ENCODE data around the gene SBF2.

The SBF2 gene

DNA sequence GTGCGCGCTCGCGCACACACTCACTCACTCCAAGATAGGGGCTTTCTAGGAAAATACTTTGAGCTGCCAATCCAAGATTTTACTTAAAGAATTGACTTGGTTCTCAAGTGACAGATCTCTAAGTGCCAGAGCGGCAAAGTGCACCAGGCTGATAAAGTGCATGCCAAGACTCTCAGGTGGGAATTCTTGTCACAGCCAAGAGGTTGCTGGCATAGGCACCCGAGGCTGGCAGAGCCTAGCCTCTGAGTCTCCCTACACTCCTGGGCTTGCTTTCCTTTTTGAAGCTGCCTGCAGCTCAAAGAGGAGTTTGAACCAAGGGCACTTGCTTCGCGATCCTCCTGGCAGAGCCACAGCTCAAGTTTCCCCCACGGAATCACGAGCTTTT is 8.3 kb upstream of the SBF2 start:
- no peak for DNase-seq (ENCODE audit: low spot score)

DNA sequence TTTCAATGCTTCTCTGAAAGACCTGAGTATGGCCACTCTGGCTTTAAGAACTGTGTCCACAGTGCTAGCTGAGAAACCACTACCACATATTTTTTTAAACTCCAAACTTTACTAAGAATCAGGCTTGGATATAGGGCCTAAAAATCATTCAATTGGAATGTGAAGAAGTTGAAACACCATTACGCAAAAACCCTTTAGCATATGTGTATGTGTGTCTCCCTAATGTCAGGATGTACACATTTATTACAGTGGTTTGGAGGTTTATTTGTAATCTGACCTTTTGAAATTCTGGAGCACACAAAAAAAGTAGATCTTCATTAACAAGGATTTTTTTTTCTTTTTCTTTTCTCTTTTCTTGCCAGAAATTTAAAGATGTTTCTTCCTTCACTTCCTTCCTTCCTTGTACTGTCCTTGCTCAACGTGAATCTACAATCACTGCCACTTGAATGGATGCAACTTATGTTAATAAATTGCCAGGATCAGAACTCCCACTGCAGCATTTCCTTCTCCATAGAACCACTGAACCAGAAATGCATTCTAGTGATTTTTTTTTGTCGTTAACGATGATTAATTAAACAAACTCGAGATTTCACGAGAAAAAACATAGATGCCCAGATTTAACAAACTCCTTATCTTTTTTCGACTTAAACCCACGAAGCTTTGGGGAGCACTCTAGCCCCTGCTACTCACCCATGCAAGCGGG is 7.8 kb upstream of the SBF2 start:
- DNase-seq (ENCODE audit: low spot score) = no peak

DNA sequence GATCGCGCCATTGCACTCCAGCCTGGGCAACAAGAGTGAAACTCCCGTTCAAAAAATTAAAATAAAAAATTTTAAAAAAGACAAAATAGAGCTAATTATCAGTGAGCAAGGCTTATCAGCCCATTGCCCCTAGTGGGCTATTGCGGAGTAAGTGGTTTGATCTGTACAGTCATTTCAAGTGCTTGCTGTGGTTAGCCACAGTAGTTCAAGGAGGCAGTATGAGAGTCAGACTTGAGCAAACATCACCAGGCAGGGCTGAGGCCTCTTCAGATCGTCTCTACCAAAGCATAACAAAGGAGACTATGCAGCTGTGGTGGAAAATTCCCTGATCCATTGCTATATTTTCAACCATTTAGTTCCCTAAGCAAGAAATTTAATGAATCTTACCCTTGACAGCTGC is 4.3 kb upstream of the SBF2 start:
- DNase-seq (ENCODE audit: low spot score) = no peak

DNA sequence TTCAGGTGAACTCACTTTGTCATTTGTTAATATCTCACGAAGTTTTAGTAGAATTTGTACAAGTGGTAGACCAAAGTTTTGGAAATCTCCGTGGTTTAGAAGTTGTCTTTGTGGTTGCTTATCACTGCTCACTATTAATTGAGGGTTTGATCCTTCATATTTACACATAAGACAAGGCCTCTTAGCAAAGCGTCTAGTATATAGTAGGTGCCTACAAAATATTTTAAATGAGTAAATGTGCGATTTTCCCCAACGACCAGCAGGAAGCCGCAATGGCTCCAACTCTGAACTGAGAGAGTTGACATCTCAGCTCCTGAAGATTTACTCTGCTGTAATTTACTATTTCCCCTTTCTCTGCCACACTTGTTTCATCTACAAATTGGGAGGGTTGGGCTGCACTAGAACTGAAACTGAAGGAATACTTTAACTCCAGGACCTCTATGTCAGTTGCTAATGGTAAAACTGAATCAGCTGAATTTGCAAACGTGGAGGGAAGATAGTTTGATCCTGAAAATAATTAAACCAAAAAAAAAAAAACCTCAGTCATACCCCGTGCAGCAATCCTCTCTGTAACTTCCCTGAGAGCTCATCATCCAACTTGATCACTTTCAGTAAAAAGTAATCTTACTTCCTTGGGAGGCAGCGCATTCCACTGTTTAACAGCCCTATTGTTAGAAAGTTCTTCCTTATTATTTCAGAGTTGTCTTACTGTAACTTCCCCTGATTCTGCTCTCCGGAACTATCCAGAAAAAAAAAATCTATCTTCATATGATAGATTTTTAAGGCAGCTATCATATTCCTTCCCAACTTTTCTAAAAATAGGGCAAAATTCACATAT is 1.3 kb upstream of the SBF2 start:
- DNase-seq (ENCODE audit: low spot score) = no peak

GRCh38 chr11:10294290-10294953 is 403 bp upstream of the SBF2 start:
- peak; percentile 42 for DNase-seq (ENCODE audit: low spot score)

- no peak for DNase-seq (ENCODE audit: low spot score)
Observed at GRCh38 chr11:10291801-10292638, 2.0 kb downstream of the SBF2 start.

DNA sequence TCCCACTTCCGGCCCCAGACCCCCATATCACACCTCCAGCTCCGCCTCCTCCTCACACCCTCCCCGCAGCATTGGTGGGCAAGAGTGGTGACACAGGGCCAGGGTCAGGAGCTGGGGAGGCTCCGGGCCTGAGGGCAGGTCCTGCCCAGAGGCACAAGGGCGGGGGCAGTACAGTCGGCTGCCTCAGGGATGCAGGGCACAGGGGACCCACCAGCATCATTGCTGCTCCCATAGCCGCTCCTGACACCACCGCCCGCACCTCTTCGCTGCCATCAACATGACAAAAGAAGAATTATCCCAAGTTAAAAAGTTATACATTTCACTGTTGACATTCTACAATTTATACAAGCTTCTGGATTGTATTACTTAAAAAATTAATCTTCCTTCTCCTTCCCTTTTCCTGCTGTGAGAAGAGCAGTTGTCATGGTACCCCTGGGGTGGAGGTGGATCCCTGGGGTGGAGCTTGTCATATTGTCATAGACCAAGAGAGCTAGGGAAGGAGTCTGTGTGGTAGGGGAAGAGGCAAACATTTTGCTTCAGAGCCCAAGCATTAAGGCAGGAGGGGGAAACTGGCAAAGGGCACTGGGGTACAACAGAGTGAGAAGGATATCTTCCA is 4.1 kb downstream of the SBF2 start:
- DNase-seq (ENCODE audit: low spot score) = no peak

DNA sequence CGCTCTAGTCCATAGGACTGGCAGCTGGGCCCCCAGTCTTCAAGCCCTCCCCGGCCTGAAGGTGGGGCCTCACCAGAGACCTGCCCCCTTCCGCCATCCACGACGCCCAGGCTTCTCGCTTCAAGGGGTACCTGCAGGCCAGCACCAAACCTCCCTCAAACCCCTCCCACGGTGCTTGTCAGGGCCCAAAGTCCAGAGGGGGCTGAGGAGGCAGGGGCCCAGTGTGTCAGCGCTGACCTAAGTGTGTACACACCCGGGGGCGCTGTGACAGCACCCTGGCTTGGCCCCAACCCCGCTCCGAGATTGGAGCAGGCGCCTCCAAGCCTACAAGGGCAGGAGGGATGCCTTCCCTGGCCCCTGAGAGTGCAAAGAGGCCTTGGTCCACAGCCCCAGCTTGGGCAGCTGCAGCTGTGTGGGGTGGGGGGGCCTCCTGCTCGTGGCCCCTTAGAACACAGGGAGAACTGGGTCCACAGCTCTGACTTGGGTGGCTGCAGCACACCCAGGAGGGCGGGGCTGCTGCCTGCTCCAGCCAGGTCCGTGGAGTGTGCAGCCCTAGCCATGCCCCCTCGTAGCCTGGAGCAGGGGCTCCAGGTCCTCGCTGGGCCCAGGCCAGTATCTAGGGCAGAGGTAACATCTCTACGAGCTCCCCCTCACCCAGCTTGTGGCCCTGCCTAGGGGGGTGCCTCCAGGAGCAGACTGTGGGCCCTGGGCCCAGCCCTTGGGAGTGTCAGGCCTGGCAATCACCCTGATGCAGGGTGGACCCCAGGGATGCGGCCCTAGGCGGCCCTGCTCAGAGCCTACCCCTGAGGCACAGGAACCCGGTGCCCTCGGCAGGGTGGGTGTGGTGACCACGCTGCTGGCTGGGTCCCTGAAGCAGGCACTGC is 4.9 kb downstream of the SBF2 start:
- DNase-seq (ENCODE audit: low spot score) = no peak

DNA sequence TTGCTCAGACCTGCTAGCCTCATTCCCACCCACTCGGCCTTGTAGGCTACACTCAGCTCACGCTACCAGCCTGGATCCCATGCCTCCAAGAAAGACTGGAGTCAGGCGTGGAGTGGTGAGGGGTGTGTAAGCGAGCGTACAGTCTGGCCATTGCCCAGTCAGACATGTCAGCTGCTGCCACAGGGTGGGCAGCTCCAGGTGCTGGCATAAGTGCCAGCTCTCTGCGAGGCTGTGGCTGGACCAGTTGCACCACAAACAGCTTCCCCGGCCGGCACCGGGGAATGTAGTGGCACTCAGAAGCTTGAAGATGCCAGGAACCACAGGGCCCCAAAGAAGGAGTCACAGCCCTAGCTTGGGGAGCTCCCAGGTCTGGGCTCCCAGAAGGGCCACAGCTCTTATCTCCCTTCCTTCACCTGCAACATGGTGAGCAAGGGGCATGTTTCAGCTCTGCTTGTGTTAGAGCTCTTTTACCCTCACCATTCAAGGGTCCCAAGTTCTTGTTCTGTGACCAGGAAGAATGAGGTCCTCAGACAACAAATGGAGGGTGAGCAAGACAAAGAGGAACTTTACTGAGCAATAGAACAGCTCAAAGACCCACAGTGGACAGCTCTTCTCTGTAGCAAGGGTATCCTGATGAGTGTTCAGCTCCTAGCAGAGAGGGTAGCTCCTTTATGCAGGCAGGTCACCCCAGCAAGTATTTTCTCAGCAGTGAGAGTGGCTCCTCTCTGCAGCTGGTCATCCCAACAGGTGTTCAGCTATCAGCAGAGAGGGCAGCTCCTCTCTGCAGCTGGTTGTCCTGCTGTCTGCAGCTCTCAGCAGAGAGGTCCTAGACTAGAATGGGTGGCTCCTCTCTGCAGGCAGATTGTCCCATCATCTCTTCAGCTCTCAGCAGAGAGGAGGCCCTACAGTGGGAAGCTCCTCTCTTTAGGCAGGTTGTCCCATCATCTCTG is 6.0 kb downstream of the SBF2 start:
- DNase-seq (ENCODE audit: low spot score) = no peak

DNA sequence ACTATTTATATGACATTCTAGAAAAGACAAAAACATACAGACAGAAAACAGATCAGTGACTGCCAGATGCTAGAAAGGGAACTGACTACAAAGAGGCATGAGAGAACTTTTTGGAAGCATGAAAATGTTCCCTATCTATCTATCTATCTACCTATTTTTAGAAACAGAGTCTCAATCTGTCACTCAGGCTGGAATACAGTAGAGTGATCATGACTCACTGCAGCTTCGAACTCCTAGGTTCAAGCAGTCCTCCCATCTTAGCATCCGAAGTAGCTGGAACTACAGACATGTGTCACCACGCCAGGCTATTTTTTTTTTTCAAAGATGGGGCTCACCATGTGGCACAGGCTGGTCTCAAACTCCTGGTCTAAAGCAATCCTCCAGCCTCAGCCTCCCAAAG is 6.9 kb downstream of the SBF2 start:
- no peak for DNase-seq (ENCODE audit: low spot score)

GRCh38 chr11:10285148-10285802 is 8.7 kb downstream of the SBF2 start:
- DNase-seq (ENCODE audit: low spot score) = no peak

GRCh38 chr11:10283991-10284390 is 10.0 kb downstream of the SBF2 start:
- no peak for DNase-seq (ENCODE audit: low spot score)

DNA sequence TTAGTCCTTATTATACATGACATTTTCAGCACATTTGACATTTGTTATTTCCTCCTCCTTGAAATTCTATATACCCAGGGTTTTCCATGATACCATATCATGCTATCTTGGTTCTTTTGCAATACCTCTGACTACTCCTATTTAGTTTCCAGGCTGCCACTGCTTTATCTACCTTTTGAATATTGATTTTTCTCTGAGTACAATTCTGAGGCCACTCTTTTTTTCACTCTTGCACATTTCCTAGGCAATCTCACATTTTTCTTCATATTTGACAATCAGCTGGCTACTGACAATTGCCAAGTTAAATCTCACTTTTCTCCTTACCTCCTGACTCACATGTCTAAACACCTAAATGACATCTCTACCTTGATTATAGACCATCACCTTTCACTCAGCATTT is 11.9 kb downstream of the SBF2 start:
- no peak for DNase-seq (ENCODE audit: low spot score)

DNA sequence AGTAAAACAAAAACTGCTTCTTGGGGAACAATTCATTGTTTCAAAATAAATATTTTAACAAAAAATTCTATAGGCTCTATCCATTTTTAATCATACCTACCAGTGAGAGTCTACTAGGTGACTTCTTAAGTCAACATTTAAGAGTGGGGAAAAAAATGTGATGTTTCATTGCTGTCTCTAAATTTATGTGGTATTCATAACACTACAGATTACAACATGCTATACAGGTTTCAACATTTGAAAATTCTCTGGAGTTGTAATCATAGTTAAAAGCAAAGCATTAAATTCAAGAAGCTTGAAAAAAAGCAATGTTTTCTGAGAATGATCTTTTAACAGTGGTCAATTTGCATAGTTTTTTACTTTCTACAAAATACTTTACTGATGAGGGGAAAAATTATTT is 18.3 kb downstream of the SBF2 start:
- no peak for DNase-seq (ENCODE audit: low spot score)

DNA sequence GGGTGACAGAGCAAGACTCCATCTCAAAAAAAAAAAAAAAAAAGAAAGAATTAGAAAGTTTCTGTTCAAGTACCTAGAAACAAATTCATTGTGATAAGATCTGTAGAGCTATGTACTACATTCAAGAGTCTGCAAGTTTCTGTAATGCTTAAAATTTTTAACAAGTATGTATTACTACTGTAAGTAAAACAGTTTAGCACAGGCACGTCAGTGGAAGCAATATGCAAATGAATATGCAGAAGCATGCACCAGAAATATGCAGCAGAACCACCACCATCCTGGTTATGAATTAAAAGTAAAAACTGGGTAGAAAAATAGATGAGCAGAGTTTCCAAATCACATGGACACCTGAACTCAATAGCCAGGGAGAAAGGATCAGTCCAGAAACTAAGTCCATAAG is 19.3 kb downstream of the SBF2 start:
- no peak for DNase-seq (ENCODE audit: low spot score)

- DNase-seq (ENCODE audit: low spot score) = no peak
Observed at GRCh38 chr11:10273738-10274137, 20.3 kb downstream of the SBF2 start.

DNA sequence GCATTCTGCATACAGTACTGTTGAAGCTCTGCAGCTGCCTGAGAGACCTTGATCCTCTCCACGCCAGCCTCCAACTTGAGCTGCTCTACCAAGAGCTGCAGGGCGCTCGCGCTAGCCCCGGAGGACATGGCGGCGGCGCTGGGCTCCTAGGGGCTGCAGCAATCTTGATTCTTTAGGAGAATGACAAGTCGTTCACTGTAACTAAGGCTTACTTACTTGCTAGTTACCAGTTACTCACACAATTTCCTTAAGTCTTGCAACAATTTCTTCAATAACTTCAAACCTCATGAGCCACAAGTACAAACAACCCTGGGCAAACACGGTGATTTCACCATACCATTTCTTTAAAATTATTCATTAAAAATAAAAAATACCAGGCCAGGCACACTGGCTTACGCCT is 21.9 kb downstream of the SBF2 start:
- no peak for DNase-seq (ENCODE audit: low spot score)

DNA sequence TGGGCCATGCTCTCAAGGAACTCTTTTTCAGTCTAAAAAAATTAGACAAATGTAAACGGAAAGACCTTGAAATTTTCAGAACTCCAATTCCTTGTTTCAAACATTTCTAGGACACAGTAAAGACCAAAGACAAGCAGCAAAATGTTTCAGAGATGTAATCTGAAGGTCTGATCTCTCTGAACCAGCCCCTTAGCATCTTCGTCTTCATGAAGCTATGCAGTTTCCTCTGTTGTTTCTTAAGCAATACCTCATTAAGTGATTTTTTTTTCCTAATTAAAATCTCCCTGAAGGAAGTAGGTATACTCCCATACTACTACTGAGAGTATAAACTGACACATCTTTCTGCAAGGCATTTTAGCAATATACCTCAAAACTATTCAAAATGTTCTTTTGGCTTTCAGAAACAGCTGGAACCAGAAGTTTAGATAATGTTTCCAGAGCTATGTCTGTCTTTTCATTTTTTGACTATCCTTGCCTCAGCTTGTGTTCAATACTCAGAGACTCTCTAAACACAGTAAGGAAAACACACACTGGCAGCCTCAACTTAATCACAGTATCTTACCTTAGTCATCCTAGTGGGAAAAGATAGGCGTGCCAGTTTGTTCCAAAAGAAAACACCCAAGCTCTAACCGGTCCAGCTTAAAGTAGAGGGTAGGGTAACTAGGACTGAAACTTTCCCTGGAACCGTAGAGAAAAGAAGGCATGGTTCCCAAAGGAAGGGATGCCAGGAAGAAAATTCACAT is 25.1 kb downstream of the SBF2 start:
- no peak for DNase-seq (ENCODE audit: low spot score)
